KMS-11 (cell line): ENCODE data around the gene SACM1L.

Experiments
- H2AFZ ChIP-seq: fragments of 200-600 bp; sonication (generic); 2 replicates; pipeline ENCODE4 v1.6.1; 2016; ENCODE audit warnings: antibody characterized with exemption, mixed run types, low read depth
- H3K27ac ChIP-seq: fragments of 200-600 bp; sonication (generic); 2 replicates; pipeline ENCODE4 v1.6.1; 2016; ENCODE audit warnings: mild to moderate bottlenecking, mixed run types
- H3K27me3 ChIP-seq: fragments of 200-600 bp; sonication (generic); 2 replicates; pipeline ENCODE4 v1.6.1; 2017; ENCODE audit warnings: mild to moderate bottlenecking, low read depth, mixed run types, moderate library complexity; ENCODE audit not compliant: insufficient read depth
- H3K36me3 ChIP-seq: fragments of 200-600 bp; sonication (generic); 2 replicates; pipeline ENCODE4 v1.6.1; 2017; ENCODE audit warnings: mild to moderate bottlenecking, mixed run types; ENCODE audit not compliant: insufficient read depth
- H3K4me1 ChIP-seq: fragments of 200-600 bp; sonication (generic); 2 replicates; pipeline ENCODE4 v1.6.1; 2016; ENCODE audit warnings: mild to moderate bottlenecking, low read depth, mixed run types; ENCODE audit not compliant: poor library complexity, severe bottlenecking
- H3K4me2 ChIP-seq: fragments of 200-600 bp; sonication (generic); 2 replicates; pipeline ENCODE4 v1.7.0; 2016; ENCODE audit warnings: mild to moderate bottlenecking, mixed run types
- H3K4me3 ChIP-seq: fragments of 200-600 bp; sonication (generic); IDR thresholded peaks from 2 replicates; pipeline ENCODE4 v1.6.1; 2017; ENCODE audit warnings: low read depth, low read length, mixed read lengths; ENCODE audit not compliant: insufficient read depth
- H3K79me2 ChIP-seq: fragments of 200-600 bp; sonication (generic); 2 replicates; pipeline ENCODE4 v1.6.1; 2016; ENCODE audit warnings: low read depth, mixed run types; ENCODE audit not compliant: insufficient read depth
- H3K9ac ChIP-seq: fragments of 200-600 bp; sonication (generic); 2 replicates; pipeline ENCODE4 v1.6.1; 2016; ENCODE audit warnings: mild to moderate bottlenecking, mixed run types
- H4K20me1 ChIP-seq: fragments of 200-600 bp; sonication (generic); 2 replicates; pipeline ENCODE4 v1.6.1; 2016; ENCODE audit warnings: mild to moderate bottlenecking, mixed run types; ENCODE audit not compliant: insufficient read depth
- CTCF ChIP-seq: fragments of 200-600 bp; sonication (generic); conservative IDR thresholded peaks from 2 replicates; pipeline ENCODE4 v1.6.1; 2017; ENCODE audit warnings: low read depth, mild to moderate bottlenecking, antibody characterized with exemption, low read length, moderate library complexity, mixed read lengths

SACM1L gene

GRCh38 chr3:45715945-45716344, 26.7 kb downstream of the SACM1L start:
- Histone ChIP-seq H3K27ac (no peak overlapping the region), H3K4me3 (no peak overlapping the region), H2AFZ (no peak overlapping the region), H3K27me3 (no peaks in the 10 kb centered on the region), H4K20me1 (no peaks in the 10 kb centered on the region), H3K79me2 (no peaks in the 10 kb centered on the region), H3K36me3 (no peaks in the 10 kb centered on the region), H3K4me1 (no peaks in the 10 kb centered on the region), H3K4me2 (no peak overlapping the region), H3K9ac (no peak overlapping the region)
- no peak for TF ChIP-seq CTCF

- no peak overlapping the region for H3K4me3 ChIP-seq
- TF ChIP-seq CTCF = no peak
- H3K79me2 ChIP-seq = no peaks in the 10 kb centered on the region
- H3K4me2 ChIP-seq = no peak overlapping the region
- H4K20me1 ChIP-seq = no peaks in the 10 kb centered on the region
- no peaks in the 10 kb centered on the region for H3K27me3 ChIP-seq
- no peak overlapping the region for H3K9ac ChIP-seq
- no peaks in the 10 kb centered on the region for H3K4me1 ChIP-seq
- H3K36me3 ChIP-seq = no peaks in the 10 kb centered on the region
- H3K27ac ChIP-seq = no peak overlapping the region
- H2AFZ ChIP-seq = no peak overlapping the region
These were observed 27.7 kb downstream of the SACM1L start for GRCh38 chr3:45716790-45717336.

GRCh38 chr3:45719655-45720487, 30.7 kb downstream of the SACM1L start:
- no peak overlapping the region for H3K27ac ChIP-seq
- H3K79me2 ChIP-seq = no peaks in the 10 kb centered on the region
- H3K4me3 ChIP-seq = no peak overlapping the region
- H3K36me3 ChIP-seq = no peaks in the 10 kb centered on the region
- no peaks in the 10 kb centered on the region for H3K27me3 ChIP-seq
- no peak overlapping the region for H3K9ac ChIP-seq
- no peak for TF ChIP-seq CTCF
- no peak overlapping the region for H2AFZ ChIP-seq
- no peak overlapping the region for H3K4me2 ChIP-seq
- H3K4me1 ChIP-seq = no peaks in the 10 kb centered on the region
- no peaks in the 10 kb centered on the region for H4K20me1 ChIP-seq

GRCh38 chr3:45724911-45725310, 35.7 kb downstream of the SACM1L start:
- H3K4me1 ChIP-seq = no peaks in the 10 kb centered on the region
- H3K27ac ChIP-seq = no peak overlapping the region
- H3K27me3 ChIP-seq = no peaks in the 10 kb centered on the region
- H3K79me2 ChIP-seq = no peaks in the 10 kb centered on the region
- H3K4me2 ChIP-seq = no peak overlapping the region
- no peaks in the 10 kb centered on the region for H4K20me1 ChIP-seq
- no peak for TF ChIP-seq CTCF
- H3K9ac ChIP-seq = no peak overlapping the region
- H3K36me3 ChIP-seq = no peaks in the 10 kb centered on the region
- no peak overlapping the region for H2AFZ ChIP-seq
- no peak overlapping the region for H3K4me3 ChIP-seq
